ENCODE results near the gene GAB3.

DNA sequence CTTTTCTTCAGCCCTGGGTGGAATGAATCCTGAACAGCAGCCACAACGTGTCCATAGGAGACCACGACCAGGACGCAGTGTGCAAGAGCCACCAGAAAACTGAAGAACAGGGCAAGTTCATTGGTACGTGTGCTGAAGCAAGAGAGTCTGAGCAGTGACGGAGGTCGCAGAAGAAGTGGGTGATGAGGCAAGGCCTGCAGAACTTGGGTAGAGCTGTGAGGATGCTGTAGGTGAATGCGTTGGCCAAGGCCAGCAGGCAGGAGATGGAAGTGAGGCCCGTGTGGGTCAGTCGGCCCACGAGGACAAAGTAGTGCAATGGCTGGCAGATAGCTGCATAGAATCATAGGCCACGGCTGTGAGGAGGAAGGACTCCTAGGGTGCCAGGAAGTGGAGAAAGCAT is 91.9 kb downstream of the GAB3 start:
- TF ChIP-seq, protein P1, sequence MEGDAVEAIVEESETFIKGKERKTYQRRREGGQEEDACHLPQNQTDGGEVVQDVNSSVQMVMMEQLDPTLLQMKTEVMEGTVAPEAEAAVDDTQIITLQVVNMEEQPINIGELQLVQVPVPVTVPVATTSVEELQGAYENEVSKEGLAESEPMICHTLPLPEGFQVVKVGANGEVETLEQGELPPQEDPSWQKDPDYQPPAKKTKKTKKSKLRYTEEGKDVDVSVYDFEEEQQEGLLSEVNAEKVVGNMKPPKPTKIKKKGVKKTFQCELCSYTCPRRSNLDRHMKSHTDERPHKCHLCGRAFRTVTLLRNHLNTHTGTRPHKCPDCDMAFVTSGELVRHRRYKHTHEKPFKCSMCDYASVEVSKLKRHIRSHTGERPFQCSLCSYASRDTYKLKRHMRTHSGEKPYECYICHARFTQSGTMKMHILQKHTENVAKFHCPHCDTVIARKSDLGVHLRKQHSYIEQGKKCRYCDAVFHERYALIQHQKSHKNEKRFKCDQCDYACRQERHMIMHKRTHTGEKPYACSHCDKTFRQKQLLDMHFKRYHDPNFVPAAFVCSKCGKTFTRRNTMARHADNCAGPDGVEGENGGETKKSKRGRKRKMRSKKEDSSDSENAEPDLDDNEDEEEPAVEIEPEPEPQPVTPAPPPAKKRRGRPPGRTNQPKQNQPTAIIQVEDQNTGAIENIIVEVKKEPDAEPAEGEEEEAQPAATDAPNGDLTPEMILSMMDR (conservative IDR thresholded peaks at IDR 0.05; ENCODE audit: low read length): no peak
- TF ChIP-seq EZH2phosphoT487 (IDR thresholded peaks at IDR 0.05; ENCODE audit: borderline replicate concordance): no peak

All from Loucy (cell line).